Measurements from ENCODE around the gene TMEM18. TPM values are rescaled to one million over a fixed set of nuclear protein-coding genes. Genes with fewer than 3 reads are reported as not detected.

TMEM18 gene
- total RNA-seq, 1 experiment from 2014 or later = 30.7 TPM

GRCh38 chr2:625415-626333, 51.5 kb downstream of the TMEM18 start:
- Histone ChIP-seq H4K5ac (ENCODE audit: insufficient read length, low read depth, low read length) (no peak overlapping the region), H2BK15ac (ENCODE audit: low read depth, low read length) (no peak overlapping the region), H3K4me1 (ENCODE audit: insufficient read depth, low read length) (no peaks in the 10 kb centered on the region), H3K56ac (ENCODE audit: insufficient read length, low read depth, low read length) (no peak overlapping the region), H4K91ac (ENCODE audit: insufficient read length, low read depth, low read length) (no peak overlapping the region), H3K14ac (ENCODE audit: insufficient read depth, low read length) (no peak overlapping the region), H3K23ac (ENCODE audit: insufficient read length, low read depth, low read length) (no peak overlapping the region), H3K23me2 (ENCODE audit: insufficient read length, low read depth, low read length, poor library complexity, severe bottlenecking) (no peaks in the 10 kb centered on the region), H3K9ac (ENCODE audit: extremely low read depth, insufficient read length, low read length) (no peak overlapping the region), H2AFZ (ENCODE audit: low read length) (no peak overlapping the region), H4K8ac (replicated peaks; ENCODE audit: insufficient read length, low read depth, low read length) (no peak overlapping the region), H3K9me3 (ENCODE audit: control insufficient read depth, low read depth, low read length) (no peaks in the 10 kb centered on the region), H2BK5ac (ENCODE audit: insufficient read length, low read length) (no peak overlapping the region), H3K4me2 (ENCODE audit: insufficient read depth, insufficient read length, low read length) (no peak overlapping the region), H3K27me3 (ENCODE audit: insufficient read depth, low read length) (no peaks in the 10 kb centered on the region), H3K27ac (ENCODE audit: insufficient read length, low read depth, low read length) (no peak overlapping the region), H4K20me1 (ENCODE audit: control insufficient read depth, insufficient read depth, insufficient read length) (no peaks in the 10 kb centered on the region), H3K79me1 (ENCODE audit: insufficient read depth, low read depth, low read length, poor library complexity, severe bottlenecking) (no peaks in the 10 kb centered on the region), H2BK12ac (ENCODE audit: insufficient read length, low read depth, low read length) (no peak overlapping the region), H3K79me2 (ENCODE audit: insufficient read depth, low read length) (no peaks in the 10 kb centered on the region), H3K4ac (ENCODE audit: low read depth, low read length) (no peak overlapping the region), H2AK5ac (ENCODE audit: insufficient read length, low read length) (no peak overlapping the region), H3T11ph (ENCODE audit: low read length) (no peak overlapping the region), H2BK20ac (ENCODE audit: low read depth, low read length, poor library complexity, severe bottlenecking) (no peak overlapping the region), H3K18ac (ENCODE audit: insufficient read length, low read depth, low read length) (no peak overlapping the region), H2BK120ac (ENCODE audit: low read depth, low read length, poor library complexity, severe bottlenecking) (no peak overlapping the region)
- Mint-ChIP-seq H3K4me1 (peaks cover 9 to 18% of the 10 kb centered on the region in 2 experiments), H3K4me3 (no peak overlapping the region), H3K9me3 (no peaks in the 10 kb centered on the region), H3K27me3 (ENCODE audit: low read depth) (no peaks in the 10 kb centered on the region; the same call in 1 of the 2 replicates), H3K36me3 (ENCODE audit: insufficient read depth in 1 of 3, low read depth in 3 of 3) (no peaks in the 10 kb centered on the region), H3K27ac (no peak overlapping the region; a peak in 1 of 7 replicates)
- TF ChIP-seq, protein P1, sequence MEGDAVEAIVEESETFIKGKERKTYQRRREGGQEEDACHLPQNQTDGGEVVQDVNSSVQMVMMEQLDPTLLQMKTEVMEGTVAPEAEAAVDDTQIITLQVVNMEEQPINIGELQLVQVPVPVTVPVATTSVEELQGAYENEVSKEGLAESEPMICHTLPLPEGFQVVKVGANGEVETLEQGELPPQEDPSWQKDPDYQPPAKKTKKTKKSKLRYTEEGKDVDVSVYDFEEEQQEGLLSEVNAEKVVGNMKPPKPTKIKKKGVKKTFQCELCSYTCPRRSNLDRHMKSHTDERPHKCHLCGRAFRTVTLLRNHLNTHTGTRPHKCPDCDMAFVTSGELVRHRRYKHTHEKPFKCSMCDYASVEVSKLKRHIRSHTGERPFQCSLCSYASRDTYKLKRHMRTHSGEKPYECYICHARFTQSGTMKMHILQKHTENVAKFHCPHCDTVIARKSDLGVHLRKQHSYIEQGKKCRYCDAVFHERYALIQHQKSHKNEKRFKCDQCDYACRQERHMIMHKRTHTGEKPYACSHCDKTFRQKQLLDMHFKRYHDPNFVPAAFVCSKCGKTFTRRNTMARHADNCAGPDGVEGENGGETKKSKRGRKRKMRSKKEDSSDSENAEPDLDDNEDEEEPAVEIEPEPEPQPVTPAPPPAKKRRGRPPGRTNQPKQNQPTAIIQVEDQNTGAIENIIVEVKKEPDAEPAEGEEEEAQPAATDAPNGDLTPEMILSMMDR (conservative IDR thresholded peaks at IDR 0.05) = no peak
- no CpG with 5 or more reads among the region's 12 CpGs for WGBS (ENCODE audit: extremely low coverage, insufficient read length, low lambda C conversion rate)
- DNase-seq = no peak
